ENCODE measurements around the gene SOWAHD. TPM values are rescaled to one million over a fixed set of nuclear protein-coding genes. Genes with fewer than 3 reads are reported as not detected.
"Not testable (repeated sequence)": the region's sequence is repeated elsewhere in the genome, so short reads cannot be mapped to it uniquely, and the experiment has no call there.

The SOWAHD gene
- total RNA-seq, 6 experiments from 2014 or later = 0.19 to 1.2 (median 0.29) TPM; not detected in 1

DNA sequence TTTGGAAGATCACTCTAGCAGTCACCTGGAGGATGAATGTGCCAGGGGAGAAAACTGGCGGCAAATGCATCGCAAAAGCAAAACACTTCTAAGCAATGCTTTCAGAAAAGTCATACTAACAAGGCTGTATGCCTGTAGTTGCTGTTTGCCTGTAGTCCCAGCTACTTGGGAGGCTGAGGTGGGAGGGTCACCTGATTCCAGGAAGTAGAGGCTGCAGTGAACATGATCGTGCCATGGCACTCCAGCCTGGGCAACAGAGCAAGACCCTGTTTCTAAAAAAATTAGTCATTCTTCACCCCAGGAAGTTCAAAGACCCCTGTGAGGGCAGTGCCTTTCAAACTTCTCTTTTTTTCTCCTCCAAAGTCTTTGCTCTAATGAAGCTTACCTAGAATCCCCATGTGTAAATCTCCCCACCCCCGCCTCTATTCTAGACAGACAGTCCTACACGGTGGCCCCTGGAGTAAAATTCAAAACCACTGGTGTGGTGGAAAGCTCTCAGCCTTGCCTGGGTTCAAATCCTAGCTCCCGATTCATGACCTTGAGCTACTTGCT, 5.5 kb downstream of the SOWAHD start:
- Histone ChIP-seq H3K9me3 (no peaks in the 10 kb centered on the region), H3K27me3 (no peaks in the 10 kb centered on the region), H3K4me3 (no peak overlapping the region), H3K4me1 (no peaks in the 10 kb centered on the region), H3K36me3 (no peaks in the 10 kb centered on the region), H3K27ac (no peak overlapping the region)
- 68% methylated on average over 6 of the region's 6 CpGs for WGBS (ENCODE audit: insufficient coverage, low coverage, low lambda C conversion rate, missing lambda C conversion rate)
- intact Hi-C loops (cut with DNase I) = no loop called here
- ATAC-seq = no peak
- TF ChIP-seq, protein P1, sequence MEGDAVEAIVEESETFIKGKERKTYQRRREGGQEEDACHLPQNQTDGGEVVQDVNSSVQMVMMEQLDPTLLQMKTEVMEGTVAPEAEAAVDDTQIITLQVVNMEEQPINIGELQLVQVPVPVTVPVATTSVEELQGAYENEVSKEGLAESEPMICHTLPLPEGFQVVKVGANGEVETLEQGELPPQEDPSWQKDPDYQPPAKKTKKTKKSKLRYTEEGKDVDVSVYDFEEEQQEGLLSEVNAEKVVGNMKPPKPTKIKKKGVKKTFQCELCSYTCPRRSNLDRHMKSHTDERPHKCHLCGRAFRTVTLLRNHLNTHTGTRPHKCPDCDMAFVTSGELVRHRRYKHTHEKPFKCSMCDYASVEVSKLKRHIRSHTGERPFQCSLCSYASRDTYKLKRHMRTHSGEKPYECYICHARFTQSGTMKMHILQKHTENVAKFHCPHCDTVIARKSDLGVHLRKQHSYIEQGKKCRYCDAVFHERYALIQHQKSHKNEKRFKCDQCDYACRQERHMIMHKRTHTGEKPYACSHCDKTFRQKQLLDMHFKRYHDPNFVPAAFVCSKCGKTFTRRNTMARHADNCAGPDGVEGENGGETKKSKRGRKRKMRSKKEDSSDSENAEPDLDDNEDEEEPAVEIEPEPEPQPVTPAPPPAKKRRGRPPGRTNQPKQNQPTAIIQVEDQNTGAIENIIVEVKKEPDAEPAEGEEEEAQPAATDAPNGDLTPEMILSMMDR (IDR thresholded peaks at IDR 0.05) = no peak
- no peak for TF ChIP-seq POLR2A (IDR thresholded peaks at IDR 0.05)
- DNase-seq = no peak

DNA sequence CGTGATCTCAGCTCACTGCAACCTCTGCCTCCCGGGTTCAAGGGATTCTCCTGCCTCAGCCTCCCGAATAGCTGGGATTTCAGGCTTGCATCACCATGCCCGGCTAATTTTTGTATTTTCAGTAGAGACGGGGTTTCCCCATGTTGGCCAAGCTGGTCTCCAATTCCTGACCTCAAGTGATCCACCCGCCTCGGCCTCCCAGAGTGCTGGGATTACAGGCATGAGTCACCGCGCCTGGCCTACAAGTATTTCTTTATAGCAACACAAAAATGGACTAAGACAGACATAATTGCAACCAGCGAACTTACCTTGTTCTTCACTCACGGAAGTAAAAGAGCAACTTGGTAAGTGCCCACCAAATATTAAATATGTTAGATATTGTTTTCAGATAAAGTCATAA, 10.0 kb downstream of the SOWAHD start:
- 74% methylated on average over 5 of the region's 11 CpGs for WGBS (ENCODE audit: insufficient coverage, low coverage, low lambda C conversion rate, missing lambda C conversion rate)
- H3K36me3 ChIP-seq; H3K27ac ChIP-seq; H3K27me3 ChIP-seq; H3K4me1 ChIP-seq; H3K9me3 ChIP-seq; DNase-seq; intact Hi-C loops (cut with DNase I); H3K4me3 ChIP-seq; ATAC-seq: not testable (repeated sequence)

DNA sequence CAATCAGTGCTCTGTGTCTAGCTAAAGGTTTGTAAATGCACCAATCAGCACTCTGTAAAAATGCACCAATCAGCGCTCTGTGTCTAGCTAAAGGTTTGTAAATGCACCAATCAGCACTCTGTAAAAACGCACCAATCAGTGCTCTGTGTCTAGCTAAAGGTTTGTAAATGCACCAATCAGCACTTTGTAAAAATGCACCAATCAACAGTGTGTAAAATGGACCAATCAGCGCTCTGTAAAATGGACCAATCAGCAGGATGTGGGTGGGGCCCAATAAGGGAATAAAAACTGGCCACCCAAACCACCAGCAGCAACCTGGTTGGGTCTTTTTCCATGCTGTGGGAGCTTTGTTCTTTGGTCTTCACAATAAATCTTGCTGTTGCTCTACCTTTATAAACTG, 11.0 kb downstream of the SOWAHD start:
- 73% methylated on average over 2 of the region's 3 CpGs for WGBS (ENCODE audit: insufficient coverage, low coverage, low lambda C conversion rate, missing lambda C conversion rate)
- not testable (repeated sequence) for H3K27ac ChIP-seq, ATAC-seq

DNA sequence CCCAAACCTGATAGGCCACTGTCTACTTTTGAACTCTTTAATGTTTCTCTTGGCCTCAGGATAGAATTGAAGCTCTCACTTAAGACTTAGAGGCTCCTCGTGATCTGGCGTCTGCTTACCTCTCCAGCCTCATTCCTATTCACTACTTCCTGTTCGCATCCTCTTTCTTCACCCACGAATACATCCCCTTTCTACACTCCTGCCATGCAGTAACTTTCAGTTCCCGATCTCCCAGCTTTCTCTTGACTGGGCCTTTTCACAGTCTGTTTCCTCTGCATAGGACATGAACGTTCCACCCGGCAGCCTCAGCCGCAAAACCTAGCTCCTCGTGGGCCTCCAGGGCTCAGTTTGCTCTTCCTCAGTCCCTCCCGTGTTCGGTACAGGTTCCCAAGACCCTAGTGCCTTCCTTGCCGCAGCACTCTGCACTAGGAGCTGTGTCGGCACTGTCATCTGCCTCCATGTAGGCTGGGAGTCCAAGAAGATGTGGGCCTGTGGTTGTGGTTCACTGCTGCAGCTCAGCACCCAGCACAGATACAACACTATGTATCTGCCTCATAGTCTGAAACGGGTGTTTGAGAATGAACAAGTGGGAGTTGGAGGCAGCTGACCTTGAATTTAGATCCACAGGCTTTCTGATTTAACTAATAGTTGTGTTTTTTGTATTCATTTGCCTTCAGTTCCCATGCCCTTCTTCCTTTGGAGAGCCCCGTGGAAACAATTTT, 17.3 kb downstream of the SOWAHD start:
- Histone ChIP-seq H3K4me3 (no peak overlapping the region), H3K4me1 (no peaks in the 10 kb centered on the region), H3K36me3 (no peaks in the 10 kb centered on the region), H3K9me3 (no peaks in the 10 kb centered on the region), H3K27me3 (no peaks in the 10 kb centered on the region), H3K27ac (no peak overlapping the region)
- intact Hi-C loops (cut with DNase I) = no loop called here
- TF ChIP-seq, protein P1 (IDR thresholded peaks at IDR 0.05) = no peak
- no peak for TF ChIP-seq POLR2A (IDR thresholded peaks at IDR 0.05)
- ATAC-seq = peak; percentile 25 to 52 (median 42)
- DNase-seq = no peak
- WGBS (ENCODE audit: insufficient coverage, low coverage, low lambda C conversion rate, missing lambda C conversion rate) = 58% methylated on average over 13 of the region's 15 CpGs

More for the DNA sequence above, 11.0 kb downstream of the SOWAHD start:
- H3K9me3 ChIP-seq; H3K4me1 ChIP-seq; DNase-seq; H3K4me3 ChIP-seq; H3K27me3 ChIP-seq; intact Hi-C loops (cut with DNase I); H3K36me3 ChIP-seq: not testable (repeated sequence)

DNA sequence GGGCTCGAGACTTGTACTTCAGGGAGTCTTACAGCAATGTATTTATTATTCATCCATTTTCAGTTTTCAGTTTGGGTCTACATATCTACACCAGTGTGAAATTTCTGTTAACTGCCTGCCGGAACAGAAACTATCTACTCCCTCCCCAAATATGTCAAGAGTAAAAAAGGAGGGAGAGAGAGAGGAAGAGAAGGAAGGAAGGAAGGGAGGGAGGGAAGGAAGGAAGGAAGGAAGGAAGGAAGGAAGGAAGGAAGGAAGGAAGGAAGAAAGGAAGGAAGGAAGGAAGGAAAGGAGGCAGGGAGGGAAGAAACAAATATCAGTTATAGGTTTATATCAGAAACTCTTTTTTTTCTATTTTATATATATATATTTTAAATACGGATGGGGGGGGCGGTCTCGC, 20.4 kb downstream of the SOWAHD start:
- ATAC-seq = no peak
- TF ChIP-seq, protein P1 (IDR thresholded peaks at IDR 0.05) = no peak
- no peak for TF ChIP-seq POLR2A (IDR thresholded peaks at IDR 0.05)

More for the DNA sequence above, 20.4 kb downstream of the SOWAHD start:
- Histone ChIP-seq H3K27ac (no peak overlapping the region), H3K4me1 (no peaks in the 10 kb centered on the region), H3K27me3 (no peaks in the 10 kb centered on the region), H3K9me3 (no peaks in the 10 kb centered on the region), H3K4me3 (no peak overlapping the region), H3K36me3 (no peaks in the 10 kb centered on the region)
- 77% methylated on average over 5 of the region's 5 CpGs for WGBS (ENCODE audit: insufficient coverage, low coverage, low lambda C conversion rate, missing lambda C conversion rate)
- no peak for DNase-seq
- intact Hi-C loops (cut with DNase I) = no loop called here

Data from right lobe of liver (tissue), 6 donors.